IPS DF 4.7 (cell line): Measurements from ENCODE around the gene PDGFD.

Source experiments
- DNase-seq: peaks from one replicate; pipeline ENCODE4 v3.0.0-alpha.2; 2013; ENCODE audit warnings: low spot score; ENCODE audit errors: extremely low read depth

The PDGFD gene

DNA sequence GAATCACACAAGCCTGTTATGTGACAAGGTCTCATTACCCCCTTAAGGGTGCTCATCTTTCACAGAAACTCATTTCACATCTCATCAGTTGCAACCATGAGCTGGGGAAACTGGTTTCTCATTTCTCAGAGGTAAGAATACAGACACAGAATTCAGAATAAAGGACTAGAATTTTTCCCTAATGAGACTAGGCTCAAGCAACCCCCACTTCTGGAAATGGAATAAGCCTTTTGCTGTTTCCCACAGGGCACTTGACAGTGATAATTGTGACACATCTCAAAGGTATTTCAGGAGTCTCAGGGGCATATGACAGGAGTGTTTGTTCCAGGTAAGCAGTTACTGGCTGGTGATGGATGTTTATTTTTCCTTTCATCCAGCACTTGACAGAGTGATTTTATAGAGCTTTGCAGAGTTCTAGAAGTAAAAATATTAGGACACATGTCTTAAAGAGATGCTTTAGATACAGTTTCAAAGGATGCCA, 240.5 kb downstream of the PDGFD start:
- DNase-seq: no peak

DNA sequence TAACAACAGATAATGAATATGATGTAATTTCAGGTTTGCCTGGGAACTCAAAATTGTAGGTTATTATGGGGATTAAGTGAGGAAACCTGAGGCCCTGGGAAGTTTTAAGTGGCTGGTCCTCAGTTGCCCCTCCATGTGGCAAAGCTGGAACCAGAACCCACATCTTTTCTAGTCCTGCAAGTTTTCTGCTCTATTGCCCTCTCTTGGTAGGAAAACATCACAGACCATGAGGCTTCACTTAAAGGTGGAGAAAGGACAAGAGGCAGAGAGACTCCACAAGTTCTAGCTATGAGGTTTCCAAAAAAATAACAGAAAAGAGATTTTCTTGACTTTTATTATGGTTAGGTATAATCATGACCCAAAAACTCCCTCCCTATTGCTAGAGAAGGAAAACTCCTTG, 243.0 kb downstream of the PDGFD start:
- no peak for DNase-seq

DNA sequence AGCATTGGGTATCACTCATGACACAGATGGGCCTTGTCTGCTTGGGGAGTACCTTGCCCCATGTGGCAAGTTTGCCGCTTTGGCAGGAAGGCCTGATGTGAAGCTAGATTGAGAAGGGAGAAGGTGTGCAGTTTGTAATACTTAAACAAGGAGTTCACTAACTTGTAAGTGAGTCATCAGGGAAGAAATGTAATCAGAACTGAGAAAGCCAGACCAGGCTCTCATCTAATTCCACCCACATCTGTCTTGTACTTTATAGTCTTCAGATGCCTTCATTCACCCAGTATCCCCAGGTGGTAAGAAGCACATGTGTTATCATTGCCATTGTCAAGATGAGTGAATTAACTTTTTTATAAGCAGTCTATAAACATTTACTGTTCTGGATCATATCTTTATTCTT, 243.5 kb downstream of the PDGFD start:
- no peak for DNase-seq

DNA sequence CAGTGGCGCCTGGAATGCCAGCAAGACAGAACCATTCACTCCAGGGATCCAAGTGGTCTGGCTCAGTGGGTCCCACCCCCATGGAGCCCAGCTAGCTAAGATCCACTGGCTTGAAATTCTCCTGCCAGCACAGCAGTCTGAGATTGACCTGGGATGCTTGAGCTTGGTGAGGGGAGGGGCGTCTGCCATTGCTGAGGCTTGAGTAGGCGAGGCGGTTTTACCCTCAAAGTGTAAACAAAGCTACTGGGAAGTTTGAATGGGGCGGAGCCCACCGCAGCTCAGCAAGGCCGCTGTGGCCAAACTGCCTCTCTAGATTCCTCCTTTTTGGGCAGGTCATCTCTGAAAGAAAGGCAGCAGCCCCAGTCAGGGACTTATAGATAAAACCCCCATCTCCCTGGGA, 253.2 kb downstream of the PDGFD start:
- DNase-seq: no peak

DNA sequence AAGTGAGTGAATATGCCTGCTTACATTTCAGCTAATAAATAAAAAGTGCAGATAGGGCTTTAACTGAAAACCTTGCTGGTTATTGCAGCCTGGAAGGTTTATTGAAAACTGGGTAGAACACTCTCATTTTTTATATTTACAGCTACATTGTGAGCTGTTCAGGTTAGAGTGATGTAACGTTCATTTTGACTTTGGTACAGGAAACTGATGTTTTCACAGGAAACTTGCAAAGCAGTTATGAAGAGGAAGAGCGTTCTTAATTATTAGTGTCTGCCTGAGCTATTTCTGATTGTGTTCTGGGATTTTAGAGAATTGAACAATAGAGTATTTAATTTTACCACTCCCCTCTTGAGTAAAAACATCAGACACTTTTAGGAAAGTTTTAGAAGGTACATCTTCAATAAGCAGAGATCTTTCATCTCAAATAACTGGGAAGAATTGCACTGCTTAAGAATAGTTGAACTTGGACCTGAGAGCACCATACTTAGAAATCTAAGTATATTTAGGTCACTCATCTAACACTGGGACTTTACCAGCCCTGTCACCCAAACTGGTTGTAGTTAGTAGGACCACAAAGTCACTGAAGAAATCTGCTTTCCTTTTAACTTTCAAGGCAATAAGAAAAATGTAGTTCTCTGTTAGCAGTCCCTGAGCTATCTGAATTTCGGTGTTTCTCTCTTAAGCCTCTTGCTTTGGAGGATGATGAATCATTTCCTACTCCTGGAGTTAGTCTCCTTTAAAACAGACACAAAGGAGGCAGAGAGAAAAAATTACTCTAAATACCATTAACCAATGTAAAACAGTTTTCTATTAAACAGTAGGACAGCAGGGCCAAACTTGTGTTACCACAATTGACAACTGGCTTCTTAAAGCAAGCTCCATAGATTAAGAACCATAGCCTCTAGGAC, 256.1 kb downstream of the PDGFD start:
- no peak for DNase-seq

DNA sequence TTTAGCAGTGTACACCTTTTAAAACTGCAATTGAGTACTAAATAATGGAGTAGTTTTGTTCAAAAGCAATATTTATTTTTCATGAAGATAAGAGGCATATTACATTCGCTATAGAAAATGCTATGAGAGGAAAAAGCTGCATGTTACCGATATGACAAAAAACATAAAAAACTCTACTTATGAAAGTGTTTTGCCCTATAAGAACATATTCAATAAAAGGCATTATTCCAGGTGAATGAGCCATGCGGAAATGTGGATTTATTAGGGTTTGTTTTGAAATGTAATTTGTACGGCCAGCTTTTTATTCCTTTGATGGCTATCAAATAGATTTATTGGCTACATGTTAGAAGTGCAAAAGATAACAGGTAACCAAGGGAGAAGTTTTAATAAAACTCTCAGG, 256.8 kb downstream of the PDGFD start:
- no peak for DNase-seq

DNA sequence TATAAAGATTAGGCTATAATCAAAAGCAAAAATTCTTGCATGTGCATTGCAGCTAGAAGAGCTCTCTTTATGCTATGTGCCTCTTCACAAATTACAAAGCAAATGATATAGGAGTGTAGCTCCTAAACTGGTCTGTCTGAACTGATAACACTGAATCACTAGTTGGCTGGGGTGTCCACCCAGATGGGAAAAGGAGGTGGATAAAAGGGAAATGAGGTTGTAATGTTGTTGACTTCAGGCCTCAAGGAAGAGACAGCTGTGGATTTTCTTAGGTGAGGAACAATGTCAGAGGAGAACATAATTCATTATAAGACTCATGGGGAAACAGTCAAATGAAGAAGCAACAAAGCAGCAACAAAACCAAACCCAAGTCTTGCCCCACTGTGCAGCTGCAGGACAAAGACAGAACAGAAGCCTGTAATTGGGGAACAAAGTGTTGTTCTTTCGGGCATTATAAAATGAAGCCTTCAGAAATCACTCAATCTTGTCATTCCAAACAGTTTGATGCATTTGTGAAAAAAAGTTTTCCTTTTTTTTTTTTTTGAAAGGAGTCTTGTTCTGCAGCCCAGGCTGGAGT, 257.6 kb downstream of the PDGFD start:
- DNase-seq: no peak

DNA sequence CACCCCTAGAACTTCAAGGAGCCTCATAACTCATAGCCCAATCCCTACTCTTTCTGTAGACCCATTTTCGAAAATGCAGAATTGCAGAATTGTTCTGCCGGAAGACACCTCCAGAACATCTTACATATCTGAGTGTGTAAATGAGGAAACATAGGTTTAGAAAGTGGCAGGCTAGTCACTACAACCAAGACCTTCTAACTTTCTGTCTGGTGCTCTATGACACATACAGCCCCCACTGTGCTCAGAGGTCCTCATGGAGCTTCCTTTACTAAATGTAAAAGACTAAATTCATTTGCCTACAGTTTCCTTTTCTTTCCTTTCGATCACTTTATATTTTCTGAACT, 259.7 kb downstream of the PDGFD start:
- no peak for DNase-seq

DNA sequence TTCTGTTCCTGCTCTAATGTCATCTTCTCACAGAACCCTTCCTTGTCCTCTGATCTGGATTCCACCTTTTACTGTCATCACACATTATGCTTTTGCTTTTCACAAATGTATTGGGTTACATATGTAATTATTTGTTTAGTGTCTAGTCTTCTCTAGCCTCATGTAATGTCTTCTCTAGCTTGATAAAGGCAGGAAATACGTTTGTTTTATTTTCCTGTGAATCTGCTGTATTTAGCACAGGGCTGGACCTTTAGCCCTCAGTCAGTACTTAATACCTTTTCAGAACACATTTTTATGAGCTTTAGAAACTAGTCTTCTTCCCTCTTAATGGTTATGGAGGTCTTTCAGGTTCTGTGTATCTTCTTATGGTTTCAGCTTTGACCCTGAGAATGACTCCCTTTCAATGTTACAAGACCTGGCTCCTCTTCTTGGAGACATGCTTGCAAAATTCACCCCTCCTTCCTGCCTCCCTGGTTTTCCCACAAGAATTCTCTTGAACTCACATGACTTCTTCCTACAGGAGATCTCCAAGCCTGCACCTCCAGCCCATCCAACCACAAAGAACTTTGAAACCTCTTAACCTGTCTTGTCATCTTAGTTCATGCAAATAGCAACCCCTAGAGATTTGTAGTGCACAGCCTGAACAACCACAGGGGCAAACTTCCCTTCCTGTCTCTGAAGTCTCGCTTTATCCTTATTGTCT, 260.2 kb downstream of the PDGFD start:
- DNase-seq: no peak

DNA sequence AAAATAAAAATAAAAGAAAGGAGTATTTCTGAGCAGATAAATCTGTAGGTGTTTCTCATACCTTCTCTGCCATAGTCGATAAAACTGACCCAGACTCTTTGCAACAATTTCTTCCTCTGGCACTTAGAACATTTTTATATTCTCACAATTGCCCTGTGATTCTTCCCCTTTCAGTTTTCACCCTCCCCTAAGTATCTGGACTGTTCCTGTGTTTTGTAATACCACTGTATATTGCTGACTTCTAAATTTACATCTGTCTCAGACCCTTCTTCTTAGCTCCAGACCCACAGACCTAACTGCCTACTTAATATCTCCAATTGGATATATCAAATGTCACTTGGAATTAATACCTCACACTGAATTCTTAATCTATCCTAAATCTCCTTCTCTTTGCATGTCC, 261.0 kb downstream of the PDGFD start:
- no peak for DNase-seq

DNA sequence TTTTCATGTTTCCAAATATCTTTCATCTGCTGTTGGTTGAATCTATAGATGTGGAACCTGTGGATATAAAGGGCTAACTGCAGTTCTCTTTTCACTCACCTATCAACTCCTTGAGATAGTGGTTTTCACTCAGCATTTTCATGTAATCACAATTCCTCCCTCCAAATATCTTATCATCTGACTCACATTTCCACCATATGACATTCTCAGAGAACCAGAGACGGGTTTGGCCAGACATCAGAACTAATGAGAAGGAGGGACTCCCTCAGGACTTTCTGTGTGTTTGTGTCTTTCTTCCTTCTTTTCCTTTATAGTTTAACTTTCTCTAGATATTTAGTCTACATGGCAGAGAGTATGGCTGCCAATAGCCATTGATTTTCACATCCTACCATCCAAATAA, 262.3 kb downstream of the PDGFD start:
- DNase-seq: no peak

DNA sequence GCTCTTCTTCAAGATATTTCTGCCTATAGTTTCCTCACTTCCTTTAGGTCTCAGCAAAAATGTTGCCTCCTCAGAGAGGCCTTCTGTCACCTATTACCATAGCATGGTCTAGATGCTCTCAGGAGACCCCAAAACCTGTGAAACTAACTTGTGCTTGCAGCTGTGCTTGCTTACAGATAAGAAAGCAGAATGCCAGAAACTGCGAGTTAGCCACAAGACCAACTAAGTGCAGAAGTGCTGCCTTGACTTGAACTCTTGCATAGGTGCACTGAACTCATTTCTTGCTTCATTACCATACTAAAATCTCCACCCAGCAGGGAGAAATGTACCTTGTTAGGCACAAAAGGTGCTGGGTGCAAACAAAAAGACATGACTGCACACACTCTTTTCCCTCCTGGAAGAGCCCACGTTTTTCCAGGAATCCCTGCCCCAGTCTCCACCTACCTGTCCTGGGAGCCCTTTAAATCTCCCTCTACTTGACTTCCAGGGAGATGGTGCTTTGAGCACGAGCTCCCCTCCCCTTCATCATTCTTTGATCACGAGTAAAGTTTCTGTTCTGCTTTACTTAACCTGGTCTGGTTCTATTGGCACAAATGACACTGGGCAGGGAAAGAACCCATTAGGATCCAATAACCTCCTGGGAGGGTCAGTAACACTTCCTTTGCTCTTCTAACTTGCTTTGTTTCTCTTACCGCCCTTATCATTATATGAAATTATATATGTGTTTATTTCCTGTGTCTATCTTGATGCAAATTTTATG, 265.2 kb downstream of the PDGFD start:
- DNase-seq: no peak

DNA sequence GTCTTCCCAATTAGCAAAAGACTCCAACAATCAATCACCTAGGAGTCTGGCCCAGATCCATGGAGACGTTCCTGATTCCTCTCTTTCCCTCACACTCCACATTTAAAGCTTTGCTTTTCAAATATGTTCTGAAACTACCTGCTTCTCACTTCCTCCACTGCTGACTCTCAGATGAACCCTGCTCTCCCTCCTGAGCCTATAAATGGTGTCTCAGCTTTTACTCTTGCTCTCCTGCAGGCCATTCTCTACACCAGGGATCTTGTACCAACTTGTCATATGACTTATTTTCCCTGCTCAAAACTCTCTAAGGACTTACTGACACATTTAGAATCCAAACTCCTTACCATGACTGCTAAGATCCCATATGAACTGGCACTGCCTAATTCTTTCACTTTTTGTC, 265.9 kb downstream of the PDGFD start:
- DNase-seq: no peak

DNA sequence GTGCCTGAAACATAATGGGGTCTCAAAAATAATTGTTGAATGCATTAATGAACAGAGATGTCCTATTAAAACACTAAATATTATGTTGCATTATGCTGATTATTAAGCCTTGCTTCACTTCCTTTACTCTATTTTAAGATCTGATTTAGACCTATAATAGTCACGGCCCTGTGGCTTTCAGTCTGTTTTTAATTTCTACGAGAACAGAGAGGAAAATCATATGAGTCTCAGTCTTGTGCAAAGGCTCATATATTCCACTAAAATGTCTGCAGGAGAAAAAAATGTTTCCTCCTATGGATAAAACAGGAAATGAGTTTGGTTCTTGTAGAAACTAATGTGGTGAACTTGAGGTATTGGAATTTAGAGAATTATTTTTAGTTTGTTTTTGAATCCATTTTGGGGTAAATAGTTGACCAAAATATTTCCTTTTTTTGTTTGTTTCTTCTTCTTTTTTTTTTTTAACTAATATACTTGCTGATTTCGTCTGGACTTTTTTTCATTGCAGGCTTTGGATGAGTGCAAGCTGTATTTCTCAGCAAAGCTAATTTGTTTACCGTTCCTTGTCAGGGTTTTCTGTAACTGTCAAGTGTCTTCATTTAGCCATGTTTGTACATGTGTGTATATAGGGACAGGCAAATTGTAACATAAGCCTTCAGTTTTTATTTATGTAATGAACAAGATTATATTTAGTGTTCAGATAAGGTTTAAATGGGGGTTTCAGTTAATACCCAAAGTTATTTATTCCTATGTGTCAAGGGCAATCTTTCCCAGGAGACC, 266.6 kb downstream of the PDGFD start:
- no peak for DNase-seq

DNA sequence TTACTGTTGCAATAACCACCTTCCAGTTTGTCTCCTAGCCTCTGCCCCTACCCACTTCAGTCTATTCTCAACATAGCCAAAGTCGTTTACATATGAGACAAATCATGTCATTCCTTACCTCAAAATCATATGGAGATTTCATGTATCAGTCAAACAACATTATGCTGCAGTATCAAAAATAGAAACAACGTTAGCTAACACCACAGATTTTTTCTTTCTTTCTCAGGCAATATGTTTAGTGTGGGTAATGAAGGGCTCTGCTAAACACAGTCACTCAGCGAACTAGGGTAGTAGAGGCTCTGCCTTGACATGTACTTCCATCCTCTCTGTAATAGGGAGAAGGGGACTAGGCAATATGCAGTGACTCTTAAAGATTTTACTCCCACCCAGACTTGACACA, 268.8 kb downstream of the PDGFD start:
- no peak for DNase-seq

DNA sequence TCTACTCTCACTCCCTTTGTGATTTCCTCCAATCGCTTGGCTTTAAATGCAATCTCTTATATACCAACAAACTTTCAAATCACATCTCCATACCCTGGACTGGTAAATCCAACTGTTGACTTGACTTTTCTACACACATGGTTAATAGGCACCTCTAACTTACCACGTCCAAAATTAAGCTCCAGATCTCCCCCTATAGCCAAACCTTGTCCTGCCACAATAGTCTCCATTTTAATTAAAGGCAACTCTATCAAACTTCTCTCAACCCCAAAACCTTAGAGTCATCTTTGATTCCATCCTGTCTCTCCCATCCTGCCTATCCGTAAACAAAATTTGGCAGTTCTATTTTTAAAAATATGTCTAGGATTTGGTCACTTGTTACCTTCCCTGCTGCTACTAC, 269.3 kb downstream of the PDGFD start:
- no peak for DNase-seq

DNA sequence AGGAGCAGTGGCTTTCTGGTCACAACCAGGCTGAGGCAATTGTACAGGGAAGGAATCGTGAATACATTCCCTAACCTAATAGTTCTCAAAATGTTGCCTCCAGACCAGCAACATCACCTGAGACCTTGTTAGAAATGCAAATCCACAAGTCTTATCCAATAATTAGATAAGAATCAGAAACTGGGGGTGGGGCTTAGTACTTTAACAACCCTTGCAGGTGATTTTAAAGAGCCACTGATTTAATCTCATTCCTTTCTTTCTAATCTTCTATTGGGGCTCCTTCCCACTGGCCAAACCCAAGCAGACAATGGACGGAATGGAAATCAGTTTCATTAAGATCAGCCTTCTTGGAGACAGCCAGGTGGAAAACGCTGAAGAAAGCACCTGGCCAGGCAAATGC, 269.9 kb downstream of the PDGFD start:
- no peak for DNase-seq

DNA sequence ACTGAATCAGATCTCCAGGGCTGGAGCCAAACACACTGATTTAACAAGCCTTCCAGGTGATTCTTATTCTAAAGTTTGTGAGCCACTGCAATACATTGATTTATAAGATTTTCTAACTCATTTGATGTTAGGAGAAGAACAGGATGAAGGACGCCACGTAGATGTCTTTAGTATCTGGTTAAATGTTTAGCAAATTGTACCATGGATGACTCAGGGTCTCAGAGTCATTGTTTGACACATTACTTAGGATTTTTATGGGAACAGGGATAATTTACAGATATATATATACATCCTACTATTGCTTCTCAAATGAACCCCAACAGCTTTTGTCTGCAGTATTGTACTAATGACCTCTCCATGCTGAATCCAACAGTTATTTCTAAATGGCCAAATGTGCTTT, 270.6 kb downstream of the PDGFD start:
- no peak for DNase-seq

DNA sequence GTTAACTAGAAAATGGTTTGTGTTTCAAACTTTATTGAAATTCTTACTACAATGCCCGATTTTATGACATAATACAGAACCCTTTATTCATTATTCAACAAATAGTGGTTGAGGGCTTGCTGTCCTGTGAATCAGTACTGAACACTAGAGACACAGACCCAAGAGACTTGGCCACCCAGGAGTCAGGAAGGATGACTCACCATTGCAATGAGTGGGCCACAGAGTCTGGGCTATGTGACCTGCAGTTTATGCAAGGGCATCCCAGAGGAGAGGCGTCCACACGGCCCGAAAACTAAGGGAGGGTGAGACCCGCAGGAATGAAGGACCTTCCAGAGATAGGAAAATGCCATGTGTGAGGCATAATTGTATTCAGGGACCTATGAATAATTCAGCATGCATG, 271.3 kb downstream of the PDGFD start:
- DNase-seq: no peak

DNA sequence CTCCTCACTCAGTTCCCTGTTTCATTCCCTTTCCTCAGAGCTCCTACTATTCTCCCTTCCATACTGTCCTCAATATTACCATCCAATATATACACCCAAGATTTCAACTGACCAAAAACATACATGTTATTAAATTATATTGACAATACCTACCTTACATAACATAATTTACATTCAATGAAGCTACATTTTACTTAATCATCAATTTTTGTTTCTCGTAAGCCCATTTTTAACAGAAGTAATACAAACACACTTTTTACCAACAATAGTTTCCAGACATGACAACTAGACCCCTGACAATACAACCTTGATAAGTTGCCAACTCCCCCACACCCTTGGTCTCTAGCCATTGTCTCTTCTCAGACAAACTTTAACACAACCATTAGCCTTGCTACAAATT, 273.3 kb downstream of the PDGFD start:
- DNase-seq: no peak

DNA sequence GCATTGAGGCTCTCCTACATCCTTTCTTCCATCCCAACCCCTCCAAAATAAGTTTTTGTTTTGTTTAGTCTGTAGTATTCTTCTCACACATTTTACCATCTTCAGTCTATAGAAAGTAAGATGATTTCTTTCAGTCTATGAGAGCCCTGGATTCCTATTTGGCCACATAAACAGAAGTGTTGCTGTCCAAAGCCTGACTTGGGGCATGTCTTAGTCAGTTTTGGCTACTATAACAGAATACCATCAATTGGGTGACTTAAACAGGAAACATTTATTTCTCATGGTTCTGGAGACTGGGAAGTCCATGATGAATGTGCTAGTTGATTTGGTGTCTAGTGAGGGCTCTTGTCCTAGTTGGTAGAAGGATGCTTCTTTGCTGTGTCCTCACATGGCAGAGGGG, 274.3 kb downstream of the PDGFD start:
- DNase-seq: no peak
